ENCODE results near the gene SLMAP.

SLMAP gene

DNA sequence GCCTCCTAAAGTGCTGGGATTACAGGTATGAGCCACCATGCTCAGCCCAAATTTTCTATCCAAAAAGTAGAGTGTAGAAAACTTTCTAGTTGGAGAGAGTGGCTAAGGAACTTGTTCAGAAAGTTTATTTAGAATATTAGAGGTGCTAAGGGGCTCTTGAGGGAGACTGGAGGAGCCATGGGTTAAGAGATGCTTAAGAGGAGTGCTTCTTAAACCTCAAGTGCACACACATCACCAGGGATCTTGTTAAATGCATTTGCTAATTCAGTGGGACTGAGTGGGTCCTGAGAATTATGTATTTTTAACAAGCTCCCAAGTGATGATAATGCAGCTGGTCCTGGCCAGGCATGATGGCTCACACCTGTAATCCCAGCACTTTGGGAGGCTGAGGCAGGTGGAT lies 29.7 kb upstream of the SLMAP start:
- no peak overlapping the region for H3K4me2 ChIP-seq (ENCODE audit: low read depth, low read length, poor library complexity, severe bottlenecking)

DNA sequence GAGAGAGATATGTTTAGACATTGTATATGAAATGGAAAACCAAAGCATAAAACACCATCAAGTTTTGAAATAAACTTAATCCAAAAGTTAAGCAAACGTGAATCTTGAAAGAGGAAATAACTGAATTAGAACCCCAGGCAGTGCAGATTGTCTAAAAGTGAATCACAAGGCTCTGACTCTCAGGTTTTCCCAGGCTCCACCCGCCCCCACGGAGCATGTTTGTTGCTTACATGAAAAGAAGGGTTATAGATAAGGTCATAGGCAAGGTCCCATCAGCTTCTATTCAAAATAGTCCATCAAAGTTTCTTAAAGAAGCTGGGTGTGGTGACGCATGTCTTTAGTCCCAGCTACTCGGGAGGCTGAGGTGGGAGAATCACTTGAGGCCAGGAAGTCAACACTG lies 29.0 kb upstream of the SLMAP start:
- no peaks in the 10 kb centered on the region for H4K20me1 ChIP-seq (ENCODE audit: low read depth, low read length)
- no peaks in the 10 kb centered on the region for H3K9me3 ChIP-seq (ENCODE audit: insufficient read depth, low read length)
- TF ChIP-seq EZH2phosphoT487 (conservative IDR thresholded peaks at IDR 0.05; ENCODE audit: low read length): no peak
- TF ChIP-seq, protein P1, sequence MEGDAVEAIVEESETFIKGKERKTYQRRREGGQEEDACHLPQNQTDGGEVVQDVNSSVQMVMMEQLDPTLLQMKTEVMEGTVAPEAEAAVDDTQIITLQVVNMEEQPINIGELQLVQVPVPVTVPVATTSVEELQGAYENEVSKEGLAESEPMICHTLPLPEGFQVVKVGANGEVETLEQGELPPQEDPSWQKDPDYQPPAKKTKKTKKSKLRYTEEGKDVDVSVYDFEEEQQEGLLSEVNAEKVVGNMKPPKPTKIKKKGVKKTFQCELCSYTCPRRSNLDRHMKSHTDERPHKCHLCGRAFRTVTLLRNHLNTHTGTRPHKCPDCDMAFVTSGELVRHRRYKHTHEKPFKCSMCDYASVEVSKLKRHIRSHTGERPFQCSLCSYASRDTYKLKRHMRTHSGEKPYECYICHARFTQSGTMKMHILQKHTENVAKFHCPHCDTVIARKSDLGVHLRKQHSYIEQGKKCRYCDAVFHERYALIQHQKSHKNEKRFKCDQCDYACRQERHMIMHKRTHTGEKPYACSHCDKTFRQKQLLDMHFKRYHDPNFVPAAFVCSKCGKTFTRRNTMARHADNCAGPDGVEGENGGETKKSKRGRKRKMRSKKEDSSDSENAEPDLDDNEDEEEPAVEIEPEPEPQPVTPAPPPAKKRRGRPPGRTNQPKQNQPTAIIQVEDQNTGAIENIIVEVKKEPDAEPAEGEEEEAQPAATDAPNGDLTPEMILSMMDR (IDR thresholded peaks at IDR 0.05; ENCODE audit: insufficient read depth, low read length, poor library complexity, severe bottlenecking): no peak
- no peak overlapping the region for H3K9ac ChIP-seq (ENCODE audit: low read length)
- no peaks in the 10 kb centered on the region for H3K36me3 ChIP-seq (ENCODE audit: low read length)
- no peak overlapping the region for H2AFZ ChIP-seq (ENCODE audit: low read depth, low read length, severe bottlenecking)
- H3K4me3 ChIP-seq (ENCODE audit: insufficient read depth, low read length, poor library complexity, severe bottlenecking): no peak overlapping the region
- H3K4me2 ChIP-seq (ENCODE audit: low read depth, low read length, poor library complexity, severe bottlenecking): no peak overlapping the region
- no peak overlapping the region for H3K27ac ChIP-seq (ENCODE audit: low read depth, low read length)
- H3K9me2 ChIP-seq (replicated peaks; ENCODE audit: insufficient read depth, low read length): no peaks in the 10 kb centered on the region
- H3K79me2 ChIP-seq (ENCODE audit: insufficient read depth, low read length): no peaks in the 10 kb centered on the region
- H3K27me3 ChIP-seq (ENCODE audit: low read length): no peaks in the 10 kb centered on the region
- no peaks in the 10 kb centered on the region for H3F3A ChIP-seq (ENCODE audit: insufficient read depth)

More for the DNA sequence above, 29.7 kb upstream of the SLMAP start:
- H3K9me2 ChIP-seq (replicated peaks; ENCODE audit: insufficient read depth, low read length): no peaks in the 10 kb centered on the region
- H3K4me3 ChIP-seq (ENCODE audit: insufficient read depth, low read length, poor library complexity, severe bottlenecking): no peak overlapping the region
- no peaks in the 10 kb centered on the region for H3F3A ChIP-seq (ENCODE audit: insufficient read depth)
- no peaks in the 10 kb centered on the region for H4K20me1 ChIP-seq (ENCODE audit: low read depth, low read length)
- TF ChIP-seq, protein P1 (IDR thresholded peaks at IDR 0.05; ENCODE audit: insufficient read depth, low read length, poor library complexity, severe bottlenecking): no peak
- no peak for TF ChIP-seq EZH2phosphoT487 (conservative IDR thresholded peaks at IDR 0.05; ENCODE audit: low read length)
- no peaks in the 10 kb centered on the region for H3K36me3 ChIP-seq (ENCODE audit: low read length)
- H3K79me2 ChIP-seq (ENCODE audit: insufficient read depth, low read length): no peaks in the 10 kb centered on the region
- no peaks in the 10 kb centered on the region for H3K9me3 ChIP-seq (ENCODE audit: insufficient read depth, low read length)
- H3K27ac ChIP-seq (ENCODE audit: low read depth, low read length): no peak overlapping the region
- H2AFZ ChIP-seq (ENCODE audit: low read depth, low read length, severe bottlenecking): no peak overlapping the region
- H3K27me3 ChIP-seq (ENCODE audit: low read length): no peaks in the 10 kb centered on the region
- no peak overlapping the region for H3K9ac ChIP-seq (ENCODE audit: low read length)

DNA sequence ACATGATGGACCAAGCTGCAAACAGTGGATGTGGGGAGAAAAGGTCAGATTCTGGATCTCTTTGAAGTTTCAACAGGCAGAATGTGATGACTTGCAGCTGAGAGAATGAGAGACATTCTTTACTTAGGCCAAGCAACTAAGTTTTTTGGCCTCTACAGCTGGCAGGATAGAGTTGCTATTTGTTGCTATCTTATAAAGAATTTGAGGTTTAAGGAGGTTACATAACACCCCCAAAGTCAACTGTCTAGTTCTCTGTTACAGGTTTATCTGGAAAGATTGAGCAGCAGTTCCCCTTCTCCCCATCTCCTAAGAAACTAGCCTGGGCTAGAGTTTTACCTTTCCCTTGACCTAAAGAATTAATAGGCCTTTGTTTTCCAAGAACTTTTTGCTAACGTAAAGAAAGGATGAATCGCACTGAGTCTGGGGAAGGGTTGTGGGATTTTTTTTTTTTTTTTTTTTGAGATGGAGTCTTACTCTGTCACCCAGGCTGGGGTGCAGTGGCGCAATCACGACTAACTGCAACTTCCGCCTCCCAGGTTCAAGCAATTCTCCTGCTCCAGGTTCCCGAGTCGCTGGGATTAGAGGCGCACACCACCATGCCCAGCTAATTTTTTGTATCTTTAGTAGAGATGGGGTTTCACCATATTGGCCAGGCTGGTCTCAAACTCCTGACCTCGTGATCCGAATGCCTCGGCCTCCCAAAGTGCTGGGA lies 26.6 kb upstream of the SLMAP start:
- no peaks in the 10 kb centered on the region for H3K9me2 ChIP-seq (replicated peaks; ENCODE audit: insufficient read depth, low read length)
- no peaks in the 10 kb centered on the region for H3K9me3 ChIP-seq (ENCODE audit: insufficient read depth, low read length)
- H3K4me3 ChIP-seq (ENCODE audit: insufficient read depth, low read length, poor library complexity, severe bottlenecking): no peak overlapping the region
- no peaks in the 10 kb centered on the region for H3F3A ChIP-seq (ENCODE audit: insufficient read depth)
- H3K4me2 ChIP-seq (ENCODE audit: low read depth, low read length, poor library complexity, severe bottlenecking): no peak overlapping the region
- no peaks in the 10 kb centered on the region for H3K36me3 ChIP-seq (ENCODE audit: low read length)
- no peaks in the 10 kb centered on the region for H4K20me1 ChIP-seq (ENCODE audit: low read depth, low read length)
- no peak overlapping the region for H3K9ac ChIP-seq (ENCODE audit: low read length)
- TF ChIP-seq, protein P1 (IDR thresholded peaks at IDR 0.05; ENCODE audit: insufficient read depth, low read length, poor library complexity, severe bottlenecking): no peak
- H2AFZ ChIP-seq (ENCODE audit: low read depth, low read length, severe bottlenecking): no peak overlapping the region
- H3K27ac ChIP-seq (ENCODE audit: low read depth, low read length): no peak overlapping the region
- H3K79me2 ChIP-seq (ENCODE audit: insufficient read depth, low read length): no peaks in the 10 kb centered on the region
- H3K27me3 ChIP-seq (ENCODE audit: low read length): no peaks in the 10 kb centered on the region
